HG02938 (cell line): ENCODE measurements around the gene HSD17B14.
"Not testable (repeated sequence)": the region's sequence is repeated elsewhere in the genome, so short reads cannot be mapped to it uniquely, and the experiment has no call there.

Experiments used
- ATAC-seq: cut with Tn5 transposase; IDR thresholded peaks from one replicate; pipeline ENCODE4 v1.9.1; 2021; ENCODE audit warnings: mild to moderate bottlenecking, moderate library complexity; ENCODE audit not compliant: unreplicated experiment

Gene HSD17B14

GRCh38 chr19:48867746-48868113 is 31.4 kb upstream of the HSD17B14 start:
- no peak for ATAC-seq

- ATAC-seq: no peak
Observed at GRCh38 chr19:48867123-48867745, 30.9 kb upstream of the HSD17B14 start.

- no peak for ATAC-seq
Observed at GRCh38 chr19:48866692-48867091, 30.4 kb upstream of the HSD17B14 start.

- no peak for ATAC-seq
Observed at GRCh38 chr19:48862827-48863226, 26.5 kb upstream of the HSD17B14 start.

- no peak for ATAC-seq
Observed at GRCh38 chr19:48861313-48861712, 25.0 kb upstream of the HSD17B14 start.

DNA sequence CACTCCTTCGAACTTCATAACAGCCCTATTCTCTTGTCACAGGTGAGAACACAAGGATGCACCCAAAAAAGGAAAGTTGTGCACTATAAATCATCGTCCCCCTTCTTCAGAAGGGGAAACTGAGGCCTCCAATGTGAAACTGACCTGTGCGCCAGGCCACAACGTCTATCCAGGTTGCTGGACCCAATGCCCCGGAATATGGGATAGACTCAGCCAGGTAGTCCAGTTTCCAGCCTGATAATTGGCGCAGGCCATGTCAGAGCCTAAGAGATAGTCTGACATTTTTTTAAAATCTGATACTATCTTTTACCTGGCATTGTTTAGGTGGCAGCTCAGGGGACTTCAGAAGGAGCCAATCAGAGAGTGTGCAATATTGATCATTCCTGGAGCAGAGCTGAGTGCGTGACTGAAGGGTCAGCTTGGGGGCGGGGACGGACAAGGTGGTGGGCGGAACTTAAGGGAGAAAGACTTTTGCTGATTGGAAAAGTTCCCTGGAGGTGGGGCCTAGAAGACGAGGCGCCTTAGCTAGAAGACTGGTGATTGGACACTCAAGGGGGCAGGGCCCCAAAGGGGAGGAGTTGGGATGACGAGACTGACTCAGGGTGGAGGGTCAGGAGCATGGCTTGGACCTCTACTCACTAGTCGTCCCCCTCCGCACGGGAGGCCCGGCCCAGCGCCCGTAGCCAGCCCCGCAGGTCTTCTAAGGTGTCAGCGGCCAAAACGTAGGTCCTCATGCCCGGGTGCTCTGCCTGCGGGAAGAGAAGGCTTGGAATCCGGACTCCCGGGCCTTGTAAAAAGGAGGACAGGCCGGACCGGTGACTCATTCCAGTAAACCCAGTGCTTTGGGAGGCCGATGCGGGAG is 23.7 kb upstream of the HSD17B14 start:
- ATAC-seq: no peak

DNA sequence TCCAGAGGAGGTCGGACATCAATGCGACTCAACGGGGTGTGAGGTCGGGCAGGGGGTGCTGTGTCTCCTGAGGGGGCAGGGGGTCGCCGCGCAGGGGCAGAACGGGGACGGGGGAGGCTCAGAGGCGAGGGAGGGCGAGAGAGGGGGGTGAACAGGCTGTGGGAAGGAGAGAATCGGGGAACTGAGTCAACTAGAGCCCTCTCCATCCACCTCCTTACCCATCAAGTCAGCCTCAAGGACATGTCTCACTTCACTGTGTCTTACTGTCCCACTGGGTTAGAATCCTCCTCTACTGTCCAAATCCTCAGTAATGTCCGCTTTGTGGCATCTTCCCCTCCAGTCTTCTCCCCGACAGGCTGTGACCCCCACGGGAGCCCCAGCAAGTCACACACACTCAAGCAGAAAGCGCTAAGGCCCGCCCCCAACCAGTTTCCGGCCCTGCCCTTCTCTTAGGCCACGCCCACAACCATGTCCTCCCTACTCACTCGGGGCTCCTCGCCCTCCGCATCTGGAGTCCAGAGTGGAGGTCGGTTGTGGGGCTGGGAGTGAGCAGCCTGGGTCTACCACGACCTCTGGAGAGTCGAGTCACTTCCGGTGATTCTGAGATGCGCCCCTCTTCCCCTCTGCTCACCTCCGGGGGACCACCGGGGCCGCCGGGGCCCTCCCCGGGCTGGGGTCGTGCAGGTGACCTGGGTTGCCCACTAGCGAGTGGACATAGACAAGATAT is 22.9 kb upstream of the HSD17B14 start:
- no peak for ATAC-seq

- ATAC-seq: no peak
Observed at GRCh38 chr19:48856921-48857320, 20.6 kb upstream of the HSD17B14 start.

DNA sequence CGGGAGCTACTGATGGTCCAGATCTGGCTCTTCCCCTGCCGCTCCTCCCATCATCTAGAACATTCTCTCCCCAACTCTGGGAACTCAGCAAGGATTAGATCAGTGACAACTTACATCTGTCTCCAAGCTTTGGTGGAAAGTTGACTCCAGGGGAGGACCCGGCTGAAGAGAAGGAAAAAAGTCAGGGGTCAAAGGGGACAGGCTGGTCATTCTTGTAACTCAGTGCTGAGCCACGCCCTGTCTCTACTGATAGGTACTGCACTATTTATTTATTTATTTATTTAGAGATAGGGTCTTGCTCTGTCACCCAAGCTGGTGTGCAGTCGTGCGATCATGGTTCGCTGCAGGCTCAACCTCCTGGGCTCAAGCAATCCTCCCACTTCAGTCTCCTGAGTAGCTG is 17.8 kb upstream of the HSD17B14 start:
- ATAC-seq: no peak

DNA sequence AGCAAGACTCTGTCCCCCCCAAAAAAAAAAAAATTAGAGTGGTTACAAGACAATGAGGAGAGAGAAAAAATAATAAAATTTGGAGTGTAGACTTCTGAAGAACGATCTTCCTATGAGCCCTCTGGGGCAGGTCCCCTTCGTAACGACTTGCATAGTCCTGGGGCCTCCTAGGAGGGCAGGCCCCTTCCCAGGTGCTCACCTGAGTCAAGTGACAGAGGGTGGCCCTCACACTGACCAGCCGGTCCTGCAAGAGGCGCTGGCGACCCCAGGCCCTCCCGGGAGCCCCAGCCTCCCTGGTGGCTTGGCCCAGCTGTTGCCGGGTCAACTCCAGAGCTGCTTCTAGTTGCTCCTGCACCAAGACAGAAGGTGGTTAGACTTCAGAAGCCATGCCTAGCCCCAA is 17.2 kb upstream of the HSD17B14 start:
- ATAC-seq: no peak

DNA sequence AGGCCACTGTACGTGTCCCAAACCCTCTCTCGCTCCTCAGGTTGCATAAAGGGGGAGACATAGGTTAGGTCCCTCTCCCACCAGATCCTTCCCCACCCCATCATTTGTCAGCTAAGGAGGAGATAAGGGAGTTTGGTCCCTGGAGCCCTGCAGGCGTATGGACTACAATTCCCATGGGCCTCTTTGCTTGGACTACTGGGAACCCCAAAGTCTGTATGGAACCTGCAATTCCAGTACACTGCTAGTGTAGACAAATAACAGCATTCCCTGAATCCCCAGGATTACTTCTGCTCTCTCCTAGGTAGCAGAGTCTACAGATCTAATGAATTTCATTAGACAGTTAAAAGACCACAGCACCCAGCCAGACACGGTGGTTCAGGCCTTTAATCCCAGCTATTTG is 16.0 kb upstream of the HSD17B14 start:
- ATAC-seq: no peak

GRCh38 chr19:48846659-48847058 is 10.4 kb upstream of the HSD17B14 start:
- not testable (repeated sequence) for ATAC-seq

DNA sequence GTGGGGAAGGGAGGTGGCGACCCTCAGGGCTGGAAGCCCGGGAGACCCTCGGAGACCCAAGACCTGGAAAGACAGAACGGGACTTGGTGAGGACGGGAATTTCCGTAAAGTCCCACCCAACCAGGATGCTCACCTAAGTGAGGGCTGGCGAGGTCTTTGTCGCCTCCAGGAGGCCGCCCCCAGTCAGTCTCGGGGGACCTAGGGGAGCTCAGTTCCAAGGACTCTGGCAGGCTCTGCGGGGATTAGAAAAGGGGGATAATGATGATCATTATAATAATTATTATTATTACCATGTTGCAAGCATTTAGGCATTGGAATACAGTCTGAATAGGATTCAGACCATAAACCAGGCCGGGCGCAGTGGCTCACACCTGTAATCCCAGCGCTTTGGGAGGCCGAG is 9.1 kb upstream of the HSD17B14 start:
- ATAC-seq: no peak

GRCh38 chr19:48844472-48844871 is 8.2 kb upstream of the HSD17B14 start:
- no peak for ATAC-seq

- ATAC-seq: no peak
Observed at GRCh38 chr19:48842789-48843162, 6.5 kb upstream of the HSD17B14 start.

DNA sequence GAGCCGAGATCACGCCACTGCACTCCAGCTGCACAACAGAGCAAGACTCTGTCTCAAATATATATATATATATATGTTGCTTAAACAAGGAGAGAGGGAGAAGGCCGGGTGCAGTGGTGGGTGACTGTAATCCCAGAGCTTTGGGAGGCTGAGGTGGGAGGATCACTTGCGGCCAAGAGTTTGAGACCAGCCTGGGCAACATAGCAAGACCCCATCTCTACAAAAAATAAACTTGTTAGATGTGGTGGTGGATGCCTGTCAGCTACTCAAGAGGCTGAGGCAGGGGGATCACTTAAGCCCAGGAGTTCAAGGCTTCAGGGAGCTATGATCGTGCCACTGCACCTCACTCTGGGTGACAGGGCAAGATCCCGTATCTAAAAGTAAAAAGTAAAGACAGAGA is 5.3 kb upstream of the HSD17B14 start:
- ATAC-seq: no peak

DNA sequence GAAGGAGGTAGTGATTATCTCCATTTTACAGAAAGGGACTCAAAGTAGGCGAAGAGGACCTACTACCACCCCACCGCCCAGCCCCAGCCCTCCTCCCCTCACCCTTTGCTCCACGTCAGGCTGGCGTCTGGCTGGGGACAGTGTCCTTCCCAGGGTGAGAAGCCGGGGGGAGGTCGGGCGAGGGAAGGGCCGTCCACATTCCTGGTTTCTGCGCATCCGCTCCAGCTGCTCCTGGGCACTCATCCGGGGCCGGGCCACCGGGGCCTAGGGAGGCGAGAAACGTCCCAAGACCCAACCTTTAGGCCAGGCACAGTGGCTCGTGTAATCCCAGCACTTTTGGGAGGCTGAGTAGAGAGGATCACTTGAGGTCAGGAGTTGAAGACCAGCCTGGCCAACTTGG is 4.8 kb upstream of the HSD17B14 start:
- ATAC-seq: no peak

- ATAC-seq: no peak
Observed at GRCh38 chr19:48837687-48838086, 1.4 kb upstream of the HSD17B14 start.

DNA sequence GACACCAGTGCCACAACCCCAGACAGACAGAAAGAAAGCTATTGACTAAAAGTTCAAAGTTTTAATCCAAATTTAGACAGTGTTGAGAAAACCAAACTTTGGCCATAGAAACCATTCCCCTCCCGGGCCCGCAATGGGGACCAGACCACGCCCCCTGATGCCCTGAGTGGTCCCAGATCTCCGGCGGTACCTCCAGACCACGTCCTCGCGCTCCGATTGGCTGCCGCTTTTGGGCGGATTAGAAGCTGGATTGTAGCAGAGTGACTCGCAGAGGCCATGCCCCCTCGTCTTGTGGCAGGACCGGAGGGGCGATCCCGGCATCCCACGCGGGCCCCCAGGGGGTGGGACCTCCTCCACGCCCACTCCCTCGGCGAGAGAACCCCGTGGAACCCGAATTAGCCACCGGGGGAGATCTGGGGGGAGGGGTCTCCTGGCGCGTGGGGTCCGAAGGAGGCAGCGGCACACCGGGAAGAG is 797 bp upstream of the HSD17B14 start:
- no peak for ATAC-seq

DNA sequence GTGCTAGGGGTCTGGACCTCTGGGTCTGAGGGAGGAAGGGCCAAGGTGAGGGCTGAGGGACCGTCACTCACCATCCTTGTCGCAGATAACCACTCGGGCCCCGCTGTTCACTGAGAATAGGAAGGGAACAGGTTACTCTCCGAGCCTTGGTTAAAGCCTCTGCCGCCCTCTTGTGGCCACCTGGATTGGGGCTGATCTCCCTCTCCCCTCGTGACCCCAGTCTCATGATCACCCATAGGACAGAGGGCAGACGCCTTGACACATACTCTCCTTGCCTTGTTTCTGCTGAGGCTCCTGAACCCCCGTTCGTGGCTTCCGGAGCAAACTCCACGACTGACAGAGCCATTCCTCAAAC is 580 bp downstream of the HSD17B14 start:
- peak; percentile 78 for ATAC-seq

- no peak for ATAC-seq
Observed at GRCh38 chr19:48833977-48834376, 2.3 kb downstream of the HSD17B14 start.

DNA sequence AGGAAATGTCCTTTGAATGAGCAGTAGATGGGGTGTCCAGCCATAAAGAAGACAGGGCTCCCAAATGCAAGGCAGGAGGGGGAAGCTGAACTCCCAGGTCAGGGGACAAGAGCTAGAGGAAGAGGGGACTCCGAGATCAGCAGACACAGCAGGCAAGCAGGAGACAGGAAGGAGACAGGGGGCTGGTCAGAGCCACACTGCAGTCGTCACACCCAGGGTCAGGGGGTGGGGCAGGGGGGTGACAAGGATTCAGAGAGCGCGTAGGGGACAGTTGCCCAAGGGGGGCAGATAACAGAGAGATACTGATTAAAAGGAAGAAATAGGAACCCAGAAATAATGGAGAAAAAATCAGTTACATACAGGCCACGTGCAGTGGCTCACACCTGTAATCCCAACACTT is 3.2 kb downstream of the HSD17B14 start:
- ATAC-seq: no peak
